GM18507 (cell line): ENCODE results near the gene ZNF575.
A peak's percentile ranks its signal among the peaks of the same experiment; 100 is the strongest.
"Not testable (repeated sequence)": the region's sequence is repeated elsewhere in the genome, so short reads cannot be mapped to it uniquely, and the experiment has no call there.

ENCODE experiments used
- DNase-seq: peaks from one replicate; pipeline ENCODE4 v3.0.0; 2011; ENCODE audit warnings: low read depth; ENCODE audit not compliant: insufficient read length; ENCODE audit errors: extremely low spot score
- FAIRE-seq: peaks from 2 replicates; lab custom pipeline; 2011; peaks lifted over from hg19 to GRCh38; lab: Jason Lieb, UNC

ZNF575 gene

GRCh38 chr19:43506629-43507028 is 26.4 kb upstream of the ZNF575 start:
- DNase-seq (no peak), FAIRE-seq (no peak)

- DNase-seq (no peak), FAIRE-seq (no peak)
These were observed 25.1 kb upstream of the ZNF575 start for GRCh38 chr19:43507880-43508279.

- DNase-seq, result no peak
- no peak for FAIRE-seq
These were observed 22.3 kb upstream of the ZNF575 start for GRCh38 chr19:43510713-43511112.

- no peak for FAIRE-seq
- DNase-seq, result no peak
These were observed 21.7 kb upstream of the ZNF575 start for GRCh38 chr19:43511324-43511723.

- not testable (repeated sequence) for DNase-seq, FAIRE-seq
These were observed 20.6 kb upstream of the ZNF575 start for GRCh38 chr19:43512399-43512798.

GRCh38 chr19:43518051-43518450 is 14.9 kb upstream of the ZNF575 start:
- DNase-seq (no peak), FAIRE-seq (no peak)

- FAIRE-seq (peak; percentile 80), DNase-seq (no peak)
These were observed 13.4 kb upstream of the ZNF575 start for GRCh38 chr19:43519436-43520088.

GRCh38 chr19:43522929-43523328 is 10.1 kb upstream of the ZNF575 start:
- no peak for DNase-seq
- no peak for FAIRE-seq

GRCh38 chr19:43523696-43524095 is 9.3 kb upstream of the ZNF575 start:
- not testable (repeated sequence) for FAIRE-seq, DNase-seq

GRCh38 chr19:43524922-43525835 is 7.8 kb upstream of the ZNF575 start:
- DNase-seq, result no peak

GRCh38 chr19:43525836-43526771 is 6.9 kb upstream of the ZNF575 start:
- FAIRE-seq (no peak), DNase-seq (no peak)

More at GRCh38 chr19:43524922-43525835, 7.8 kb upstream of the ZNF575 start:
- FAIRE-seq, result peak; percentile 71

GRCh38 chr19:43526884-43527859 is 5.8 kb upstream of the ZNF575 start, which contains the start of gene ETHE1:
Gene ETHE1, minus strand, starts transcription at chr19:43527201. Its CDS starts 24 bp downstream, at chr19:43527177.
- FAIRE-seq, result peak; percentile 76

GRCh38 chr19:43527860-43528622 is 4.9 kb upstream of the ZNF575 start:
- no peak for DNase-seq
- FAIRE-seq, result no peak

More at GRCh38 chr19:43526884-43527859, 5.8 kb upstream of the ZNF575 start, which contains the start of gene ETHE1:
- no peak for DNase-seq

- no peak for DNase-seq
- no peak for FAIRE-seq
These were observed 422 bp upstream of the ZNF575 start for GRCh38 chr19:43532571-43532961.

- FAIRE-seq (no peak), DNase-seq (peak; percentile 81)
These were observed 737 bp downstream of the ZNF575 start for GRCh38 chr19:43533546-43534304.

GRCh38 chr19:43534305-43534815 is 1.4 kb downstream of the ZNF575 start:
- DNase-seq (no peak), FAIRE-seq (no peak)
